BLaER1 treated with 17β-estradiol and CSF1 and Interleukin-3, amounts not matched to agents 10 nM and 100 nM (cell line): ENCODE measurements around the gene EFCAB6.

Experiments
- H3K27ac ChIP-seq, 11 experiments: shearing (Covaris generic); formaldehyde crosslinking; 2 replicates each; pipeline ENCODE4 v1.8.1; 2022
- H3K27me3 ChIP-seq, 11 experiments: shearing (Covaris generic); formaldehyde crosslinking; 2 replicates each; pipeline ENCODE4 v1.8.1; 2022
- H3K36me3 ChIP-seq, 11 experiments: shearing (Covaris generic); formaldehyde crosslinking; 2 replicates each; pipeline ENCODE4 v1.8.1; 2022
- H3K4me1 ChIP-seq, 10 experiments: shearing (Covaris generic); formaldehyde crosslinking; 2 replicates each; pipeline ENCODE4 v1.8.1; 2022
- H3K4me2 ChIP-seq, 11 experiments: shearing (Covaris generic); formaldehyde crosslinking; 2 replicates each; pipeline ENCODE4 v1.8.1; 2022
- H3K4me3 ChIP-seq, 10 experiments: shearing (Covaris generic); formaldehyde crosslinking; 2 replicates each; pipeline ENCODE4 v1.8.1; 2022
- H3K9ac ChIP-seq, 11 experiments: shearing (Covaris generic); formaldehyde crosslinking; 2 replicates each; pipeline ENCODE4 v1.8.1; 2022
- H3K9me3 ChIP-seq, 11 experiments: shearing (Covaris generic); formaldehyde crosslinking; replicated peaks in 1 of 11; 2 replicates each; pipeline ENCODE4 v1.8.1; 2022
- H4K20me1 ChIP-seq, 11 experiments: shearing (Covaris generic); formaldehyde crosslinking; 2 replicates each; pipeline ENCODE4 v1.8.1; 2022
- Cebpa-rat ChIP-seq, 11 experiments: shearing (Covaris generic); IDR thresholded peaks; 2 replicates each; pipeline ENCODE4 v1.8.1; 2022

The EFCAB6 gene

GRCh38 chr22:43546186-43546585, 265.9 kb downstream of the EFCAB6 start:
- H3K9me3 ChIP-seq: no peaks in the 10 kb centered on the region

GRCh38 chr22:43544289-43544673, 267.8 kb downstream of the EFCAB6 start:
- Histone ChIP-seq H3K4me1 (peaks cover 0 to 8% (median 0%) of the 10 kb centered on the region in 10 experiments; a peak in 4 of 20 replicates), H3K27ac (no peak overlapping the region), H3K9me3 (no peaks in the 10 kb centered on the region), H3K4me2 (no peak overlapping the region), H3K36me3 (no peaks in the 10 kb centered on the region), H3K27me3 (no peaks in the 10 kb centered on the region), H3K9ac (no peak overlapping the region), H3K4me3 (no peak overlapping the region), H4K20me1 (no peaks in the 10 kb centered on the region)
- TF ChIP-seq Cebpa-rat (IDR thresholded peaks at IDR 0.05): no peak

More at GRCh38 chr22:43546186-43546585, 265.9 kb downstream of the EFCAB6 start:
- Histone ChIP-seq H3K27me3 (no peaks in the 10 kb centered on the region), H3K4me3 (no peak overlapping the region), H3K4me2 (no peak overlapping the region), H3K9ac (no peak overlapping the region), H3K27ac (no peak overlapping the region), H4K20me1 (no peaks in the 10 kb centered on the region), H3K36me3 (no peaks in the 10 kb centered on the region), H3K4me1 (peaks cover 0 to 8% (median 0%) of the 10 kb centered on the region in 10 experiments; a peak in 4 of 20 replicates)
- no peak for TF ChIP-seq Cebpa-rat (IDR thresholded peaks at IDR 0.05)

DNA sequence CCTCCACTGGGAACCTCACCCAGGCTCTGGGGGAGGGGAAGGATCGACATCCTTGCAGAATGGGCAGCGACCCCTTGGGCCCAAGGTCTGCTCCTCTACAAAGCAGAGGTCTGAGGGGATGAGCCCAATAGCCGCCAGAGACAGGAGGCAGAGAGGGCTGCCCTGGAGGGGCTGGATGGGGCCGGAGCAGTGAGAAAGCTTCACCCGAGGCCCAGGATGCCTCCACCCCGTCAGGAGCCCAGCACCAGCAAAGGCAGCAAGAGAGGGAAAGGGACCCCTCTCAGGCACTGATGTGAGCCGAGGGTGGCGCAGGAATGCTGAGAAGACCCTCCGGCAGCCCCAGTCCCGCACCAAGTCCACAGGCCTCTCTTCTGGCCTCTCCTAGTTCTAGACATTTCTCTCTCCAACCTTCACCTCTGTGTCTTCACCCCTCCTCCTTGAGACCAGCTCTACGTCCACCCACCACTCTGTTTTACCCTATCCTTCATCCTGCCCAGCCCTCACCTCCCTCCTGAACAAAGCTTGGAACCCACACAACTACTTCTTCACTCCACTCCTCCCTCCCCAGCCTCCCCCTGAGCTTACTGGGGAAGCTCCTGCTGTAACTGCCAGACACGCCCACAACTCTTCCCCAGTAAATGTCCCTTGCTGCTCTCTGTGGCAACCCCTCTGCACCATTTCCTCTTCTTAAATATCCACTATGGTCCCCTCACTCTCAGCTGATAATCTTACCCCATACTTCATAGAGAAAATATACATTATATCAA, 268.4 kb downstream of the EFCAB6 start:
- H3K9ac ChIP-seq: no peak overlapping the region
- no peak for TF ChIP-seq Cebpa-rat (IDR thresholded peaks at IDR 0.05)

DNA sequence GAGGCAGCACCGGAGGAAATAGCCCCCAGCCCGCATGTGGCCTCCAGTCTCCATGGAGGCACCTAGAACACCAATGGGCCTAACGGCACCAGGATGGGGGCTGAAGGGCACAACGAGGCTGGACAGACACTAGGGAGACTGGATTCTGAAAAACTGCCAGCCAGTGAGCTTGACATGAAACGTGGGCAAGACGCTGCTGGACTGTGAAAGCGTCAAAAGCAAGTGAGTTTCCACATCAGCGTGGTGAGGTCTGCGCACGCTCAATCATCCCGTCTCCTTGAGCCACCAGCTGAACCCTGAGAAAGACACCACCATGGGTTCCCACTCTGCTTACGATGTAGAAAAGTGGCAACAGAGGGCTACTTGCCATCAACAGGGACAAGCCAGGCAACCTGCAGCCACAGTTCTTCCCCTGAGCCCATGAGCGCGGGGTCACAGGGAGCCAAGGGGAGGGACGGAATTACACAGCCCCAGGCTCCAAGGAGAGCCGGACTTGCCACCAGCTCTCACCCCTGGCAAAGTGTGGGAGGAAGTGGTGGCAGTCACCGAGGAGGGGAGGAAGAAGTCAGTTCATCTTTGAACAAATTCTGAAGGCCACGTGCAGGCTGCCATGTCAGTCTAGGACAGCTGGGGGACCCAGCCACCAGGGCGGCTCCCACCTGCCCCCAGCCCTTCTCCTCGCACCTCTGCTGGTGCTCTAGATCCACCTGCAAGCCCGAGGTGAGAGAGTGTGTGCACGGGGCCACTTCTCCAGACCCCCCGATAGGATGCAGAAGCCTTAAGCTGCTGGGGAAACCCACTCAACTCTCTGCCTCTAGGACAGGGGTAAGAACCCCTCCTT, 269.2 kb downstream of the EFCAB6 start:
- Histone ChIP-seq H3K4me1 (peaks cover 0 to 8% (median 0%) of the 10 kb centered on the region in 10 experiments; a peak in 4 of 20 replicates), H3K36me3 (no peaks in the 10 kb centered on the region), H3K27ac (no peak overlapping the region), H3K9me3 (no peaks in the 10 kb centered on the region), H3K27me3 (no peaks in the 10 kb centered on the region), H3K9ac (no peak overlapping the region), H4K20me1 (no peaks in the 10 kb centered on the region), H3K4me2 (no peak overlapping the region), H3K4me3 (no peak overlapping the region)
- no peak for TF ChIP-seq Cebpa-rat (IDR thresholded peaks at IDR 0.05)

More for the DNA sequence above, 268.4 kb downstream of the EFCAB6 start:
- H3K27me3 ChIP-seq: no peaks in the 10 kb centered on the region
- H3K27ac ChIP-seq: no peak overlapping the region
- H3K9me3 ChIP-seq: no peaks in the 10 kb centered on the region
- H4K20me1 ChIP-seq: no peaks in the 10 kb centered on the region
- no peaks in the 10 kb centered on the region for H3K36me3 ChIP-seq
- H3K4me3 ChIP-seq: no peak overlapping the region
- peaks cover 0 to 8% (median 0%) of the 10 kb centered on the region in 10 experiments; a peak in 4 of 20 replicates for H3K4me1 ChIP-seq
- H3K4me2 ChIP-seq: no peak overlapping the region; a peak in 2 of 22 replicates

DNA sequence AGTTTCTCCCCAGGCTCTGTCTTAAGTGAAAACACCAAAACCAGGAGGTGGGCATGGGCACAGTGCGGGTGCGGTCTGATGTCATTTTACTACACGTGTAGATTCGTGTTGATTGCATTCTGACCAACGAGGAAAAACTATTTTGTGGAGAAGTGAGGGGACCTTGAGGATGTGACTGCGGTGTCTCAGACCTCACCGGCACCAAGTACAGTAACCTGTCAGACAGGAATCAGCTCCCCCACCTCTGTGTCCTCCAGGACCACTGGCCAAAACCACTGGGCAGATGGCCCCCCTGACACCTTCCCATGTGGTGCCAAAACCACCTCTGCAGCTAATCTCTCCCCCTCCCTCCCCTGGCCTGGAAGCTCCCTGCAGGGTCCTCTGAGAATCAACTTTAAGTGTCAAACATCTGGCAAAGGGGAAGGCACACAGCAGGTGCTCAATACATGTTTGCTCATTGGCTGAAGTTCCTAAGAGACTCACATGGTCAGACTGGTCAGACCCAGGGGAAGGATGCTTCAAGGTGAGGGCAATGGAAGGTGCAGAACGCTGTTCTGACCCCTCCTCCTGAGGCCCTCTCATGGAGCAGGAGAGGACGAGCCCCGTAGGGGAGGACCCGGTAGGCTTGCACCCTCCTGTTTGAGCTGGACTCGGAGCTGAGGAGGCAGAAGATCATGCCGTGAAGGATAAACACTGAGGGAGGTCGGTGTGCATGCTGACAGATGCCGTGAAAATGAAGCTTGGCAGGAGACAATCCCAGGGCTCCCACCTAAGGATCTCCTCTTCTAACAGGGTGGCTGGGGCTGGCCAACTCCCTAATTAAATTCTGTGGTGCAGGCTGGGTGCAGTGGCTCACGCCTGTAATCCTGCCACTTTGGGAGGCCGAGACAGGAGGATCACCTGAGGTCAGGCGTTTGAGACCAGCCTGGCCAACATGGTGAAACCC, 270.4 kb downstream of the EFCAB6 start:
- no peaks in the 10 kb centered on the region for H3K9me3 ChIP-seq
- no peak for TF ChIP-seq Cebpa-rat (IDR thresholded peaks at IDR 0.05)

DNA sequence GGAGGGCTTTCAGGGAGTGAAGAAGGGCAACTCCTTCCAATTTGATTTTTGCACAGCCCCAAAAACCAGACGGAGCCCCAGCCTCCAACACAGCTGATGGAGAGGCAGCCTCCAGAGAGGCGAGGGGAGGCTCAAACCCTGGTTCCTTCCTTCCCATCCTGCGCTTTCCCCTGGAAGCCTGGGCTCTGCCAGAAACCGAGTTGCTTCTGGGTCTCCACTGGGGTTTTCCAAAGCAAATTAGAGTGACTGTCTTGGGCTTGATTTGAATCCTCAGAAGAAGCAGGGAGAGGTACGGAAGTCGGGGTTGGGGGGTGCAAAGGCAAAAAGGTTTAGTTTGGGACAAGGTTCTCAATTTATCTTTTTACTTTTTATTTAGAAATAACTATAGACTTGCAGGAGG, 271.1 kb downstream of the EFCAB6 start:
- Histone ChIP-seq H4K20me1 (no peaks in the 10 kb centered on the region), H3K36me3 (no peaks in the 10 kb centered on the region), H3K4me3 (no peak overlapping the region), H3K4me1 (peaks cover 0 to 11% (median 0%) of the 10 kb centered on the region in 10 experiments; a peak in 5 of 20 replicates), H3K9ac (no peak overlapping the region), H3K4me2 (no peak overlapping the region), H3K9me3 (no peaks in the 10 kb centered on the region), H3K27ac (no peak overlapping the region), H3K27me3 (no peaks in the 10 kb centered on the region)
- TF ChIP-seq Cebpa-rat (IDR thresholded peaks at IDR 0.05): no peak

More for the DNA sequence above, 270.4 kb downstream of the EFCAB6 start:
- no peak overlapping the region for H3K4me2 ChIP-seq
- no peaks in the 10 kb centered on the region for H3K36me3 ChIP-seq
- no peak overlapping the region for H3K9ac ChIP-seq
- H3K4me3 ChIP-seq: no peak overlapping the region
- no peaks in the 10 kb centered on the region for H3K27me3 ChIP-seq
- peaks cover 0 to 11% (median 0%) of the 10 kb centered on the region in 10 experiments; a peak in 5 of 20 replicates for H3K4me1 ChIP-seq
- H3K27ac ChIP-seq: no peak overlapping the region
- no peaks in the 10 kb centered on the region for H4K20me1 ChIP-seq

DNA sequence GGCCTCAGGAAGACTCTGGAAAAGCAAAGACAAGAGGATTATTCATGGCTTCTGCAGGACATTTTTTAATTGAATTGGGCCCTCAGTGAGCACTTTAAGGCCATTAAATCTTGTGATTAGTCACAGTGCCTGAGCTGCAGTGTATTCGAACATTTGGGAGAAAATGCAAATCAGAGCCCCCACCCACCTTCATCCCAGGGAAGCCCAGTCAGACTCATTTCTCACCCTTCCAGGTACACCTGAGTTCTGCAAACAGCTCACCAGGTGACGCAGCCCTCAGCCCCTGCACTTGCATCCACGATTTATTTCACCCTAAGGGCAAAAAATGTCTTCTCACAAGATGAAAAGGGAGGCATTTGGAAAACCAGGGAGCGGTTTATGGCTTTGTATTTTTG, 271.6 kb downstream of the EFCAB6 start:
- no peaks in the 10 kb centered on the region for H4K20me1 ChIP-seq
- H3K9ac ChIP-seq: no peak overlapping the region
- no peak for TF ChIP-seq Cebpa-rat (IDR thresholded peaks at IDR 0.05)
- H3K9me3 ChIP-seq: no peaks in the 10 kb centered on the region
- H3K4me1 ChIP-seq: peaks cover 0 to 11% (median 0%) of the 10 kb centered on the region in 10 experiments; a peak in 5 of 20 replicates
- H3K27ac ChIP-seq: no peak overlapping the region
- H3K36me3 ChIP-seq: no peaks in the 10 kb centered on the region
- no peak overlapping the region for H3K4me2 ChIP-seq
- H3K4me3 ChIP-seq: no peak overlapping the region
- no peaks in the 10 kb centered on the region for H3K27me3 ChIP-seq

DNA sequence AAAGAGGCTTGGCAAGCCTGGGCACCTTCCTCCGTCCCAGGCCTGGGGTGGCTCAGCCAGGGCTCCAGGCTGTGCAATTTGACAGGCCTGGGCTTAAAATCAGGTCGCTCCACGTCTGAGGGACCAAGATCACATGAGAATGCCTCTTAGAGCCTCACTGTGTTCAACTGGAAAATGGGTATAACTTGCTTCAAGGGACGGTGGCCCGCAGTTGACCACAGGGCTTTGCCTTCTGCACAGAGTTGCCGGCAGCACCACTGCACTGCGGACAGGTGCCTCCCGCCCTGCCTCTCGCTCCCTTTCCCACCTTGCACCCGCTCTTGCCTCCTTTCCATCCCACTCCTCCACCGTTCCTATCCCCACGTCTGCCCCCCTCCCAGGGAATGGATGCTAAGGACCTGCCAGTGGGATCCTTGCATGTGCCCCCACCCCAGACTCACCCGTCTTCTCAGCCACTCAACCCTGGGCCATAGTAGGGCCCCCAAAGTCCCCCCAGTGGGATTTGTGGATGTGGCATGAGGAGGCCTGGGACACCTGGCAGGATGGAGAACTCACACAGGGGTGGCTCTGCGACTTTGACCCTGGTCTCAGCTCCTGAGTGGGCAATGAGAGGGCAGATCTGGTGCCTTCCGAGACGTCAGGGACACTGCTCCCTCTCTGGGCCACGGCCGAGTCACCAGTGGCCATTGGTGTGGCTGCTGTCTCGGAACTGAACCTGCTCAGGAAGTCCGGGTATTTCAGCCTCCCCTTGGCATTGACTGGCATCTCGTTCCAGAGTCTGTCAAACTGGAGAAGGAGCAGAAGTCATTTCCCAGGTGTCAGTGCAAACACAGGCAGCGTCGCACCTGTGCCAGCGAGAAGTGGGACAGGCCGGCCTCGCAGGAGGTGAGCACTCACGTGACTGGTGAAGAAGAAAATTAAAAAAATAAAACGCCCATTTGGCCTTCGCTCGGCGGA, 272.3 kb downstream of the EFCAB6 start:
- Histone ChIP-seq H3K4me2 (no peak overlapping the region), H3K27ac (no peak overlapping the region), H3K4me3 (no peak overlapping the region), H3K4me1 (peaks cover 0 to 11% (median 0%) of the 10 kb centered on the region in 10 experiments; a peak in 5 of 20 replicates), H3K36me3 (no peaks in the 10 kb centered on the region), H3K9ac (no peak overlapping the region), H3K9me3 (no peaks in the 10 kb centered on the region), H4K20me1 (no peaks in the 10 kb centered on the region), H3K27me3 (no peaks in the 10 kb centered on the region)
- no peak for TF ChIP-seq Cebpa-rat (IDR thresholded peaks at IDR 0.05)
